ENCODE measurements around the gene HLA-DOA. TPM values are rescaled to one million over a fixed set of nuclear protein-coding genes. Genes with fewer than 3 reads are reported as not detected.

Gene HLA-DOA
- total RNA-seq, 3 donors from 2014 or later: 2.1 to 5.7 (median 3.3) TPM

GRCh38 chr6:33017018-33017417 lies 7.6 kb upstream of the HLA-DOA start:
- Histone ChIP-seq H3K4me1 (no peaks in the 10 kb centered on the region), H3K9me3 (no peaks in the 10 kb centered on the region), H3K27me3 (peaks cover 0 to 4% of the 10 kb centered on the region in 2 donors), H3K4me3 (no peak overlapping the region), H3K27ac (no peak overlapping the region), H3K36me3 (no peaks in the 10 kb centered on the region)
- intact Hi-C loops (cut with DNase I; ENCODE audit: low total_unique reads): loop anchor here (10.0 kb wide), 1 partner anchor 68 kb away; no protein-coding TSS in a partner anchor
- TF ChIP-seq CTCF (IDR thresholded peaks at IDR 0.05) (no peak), POLR2A (IDR thresholded peaks at IDR 0.05) (no peak), POLR2AphosphoS5 (IDR thresholded peaks at IDR 0.05) (no peak)
- DNase-seq (ENCODE audit: low spot score in 2 of 2): no peak

- H3K4me1 ChIP-seq: no peaks in the 10 kb centered on the region
- H3K4me3 ChIP-seq: no peak overlapping the region
- no peak overlapping the region for H3K27ac ChIP-seq
- no peaks in the 10 kb centered on the region for H3K9me3 ChIP-seq
- no peak for DNase-seq (ENCODE audit: low spot score in 2 of 2)
- intact Hi-C loops (cut with DNase I; ENCODE audit: low total_unique reads): loop anchor here (10.0 kb wide), 1 partner anchor 69 kb away; no protein-coding TSS in a partner anchor
- H3K27me3 ChIP-seq: peaks cover 0 to 4% of the 10 kb centered on the region in 2 donors
- H3K36me3 ChIP-seq: no peaks in the 10 kb centered on the region
- TF ChIP-seq POLR2A (IDR thresholded peaks at IDR 0.05): no peak
- no peak for TF ChIP-seq POLR2AphosphoS5 (IDR thresholded peaks at IDR 0.05)
- no peak for TF ChIP-seq CTCF (IDR thresholded peaks at IDR 0.05)
Measured at GRCh38 chr6:33015798-33016197, 6.4 kb upstream of the HLA-DOA start.

GRCh38 chr6:33014841-33015634 lies 5.6 kb upstream of the HLA-DOA start:
- Histone ChIP-seq H3K4me1 (no peaks in the 10 kb centered on the region), H3K9me3 (no peaks in the 10 kb centered on the region), H3K36me3 (no peaks in the 10 kb centered on the region), H3K4me3 (no peak overlapping the region), H3K27ac (no peak overlapping the region), H3K27me3 (peaks cover 0 to 4% of the 10 kb centered on the region in 2 donors)
- TF ChIP-seq POLR2AphosphoS5 (IDR thresholded peaks at IDR 0.05) (no peak), POLR2A (IDR thresholded peaks at IDR 0.05) (no peak), CTCF (IDR thresholded peaks at IDR 0.05) (peak; percentile 82 to 87 (median 82))
- DNase-seq (ENCODE audit: low spot score in 2 of 2): no peak
- intact Hi-C loops (cut with DNase I; ENCODE audit: low total_unique reads): loop anchor here (10.0 kb wide), 1 partner anchor 70 kb away; no protein-coding TSS in a partner anchor

- DNase-seq (ENCODE audit: low spot score in 2 of 2): no peak
- Histone ChIP-seq H3K9me3 (no peaks in the 10 kb centered on the region), H3K36me3 (no peaks in the 10 kb centered on the region), H3K27me3 (peaks cover 0 to 4% of the 10 kb centered on the region in 2 donors), H3K4me3 (no peak overlapping the region), H3K4me1 (no peaks in the 10 kb centered on the region), H3K27ac (no peak overlapping the region)
- no peak for TF ChIP-seq CTCF (IDR thresholded peaks at IDR 0.05)
- TF ChIP-seq POLR2AphosphoS5 (IDR thresholded peaks at IDR 0.05): no peak
- TF ChIP-seq POLR2A (IDR thresholded peaks at IDR 0.05): no peak
- intact Hi-C loops (cut with DNase I; ENCODE audit: low total_unique reads): loop anchor here (10.0 kb wide), 1 partner anchor 71 kb away; no protein-coding TSS in a partner anchor
Measured at GRCh38 chr6:33013608-33014007, 4.2 kb upstream of the HLA-DOA start.

- Histone ChIP-seq H3K36me3 (no peaks in the 10 kb centered on the region), H3K9me3 (no peaks in the 10 kb centered on the region), H3K4me1 (no peaks in the 10 kb centered on the region), H3K4me3 (no peak overlapping the region), H3K27ac (no peak overlapping the region), H3K27me3 (peaks cover 0 to 4% of the 10 kb centered on the region in 2 donors)
- intact Hi-C loops (cut with DNase I; ENCODE audit: low total_unique reads): loop anchor here (10.0 kb wide), 1 partner anchor 74 kb away; no protein-coding TSS in a partner anchor
- no peak for TF ChIP-seq CTCF (IDR thresholded peaks at IDR 0.05)
- no peak for TF ChIP-seq POLR2A (IDR thresholded peaks at IDR 0.05)
- no peak for TF ChIP-seq POLR2AphosphoS5 (IDR thresholded peaks at IDR 0.05)
- DNase-seq (ENCODE audit: low spot score in 2 of 2): no peak
Measured at GRCh38 chr6:33010356-33010755, 965 bp upstream of the HLA-DOA start.
